NCI-H526 (cell line): Measurements from ENCODE around the gene BOLA2B.
"Not testable (repeated sequence)": the region's sequence is repeated elsewhere in the genome, so short reads cannot be mapped to it uniquely, and the experiment has no call there.

Experiments
- DNase-seq, 2 experiments: peaks; one replicate each; lab custom pipeline; 2025; lab: John Stamatoyannopoulos, UW

BOLA2B gene

GRCh38 chr16:30184096-30184890 is 9.2 kb downstream of the BOLA2B start:
- peak in 1 of 2 experiments; percentile 45 for DNase-seq

GRCh38 chr16:30183233-30184095 is 10.0 kb downstream of the BOLA2B start, which contains the start of gene CORO1A:
TSS of gene CORO1A (plus strand) at chr16:30183602. CDS start at chr16:30185210, 1,608 bp downstream.
- DNase-seq = peak in 1 of 2 experiments; percentile 88

- no peak for DNase-seq
Observed at GRCh38 chr16:30180741-30181140, 12.7 kb downstream of the BOLA2B start.

- DNase-seq = no peak
Observed at GRCh38 chr16:30179931-30180330, 13.5 kb downstream of the BOLA2B start.

GRCh38 chr16:30179195-30179594 is 14.3 kb downstream of the BOLA2B start:
- DNase-seq = no peak

- not testable (repeated sequence) for DNase-seq
Observed at GRCh38 chr16:30176876-30177275, 16.6 kb downstream of the BOLA2B start.

- DNase-seq = no peak
Observed at GRCh38 chr16:30173054-30173453, 20.4 kb downstream of the BOLA2B start.

GRCh38 chr16:30170145-30170544 is 23.3 kb downstream of the BOLA2B start:
- not testable (repeated sequence) for DNase-seq

- DNase-seq = not testable (repeated sequence)
Observed at GRCh38 chr16:30169416-30169815, 24.1 kb downstream of the BOLA2B start.

GRCh38 chr16:30168746-30169145 is 24.7 kb downstream of the BOLA2B start:
- not testable (repeated sequence) for DNase-seq

- DNase-seq = no peak
Observed at GRCh38 chr16:30166202-30166902, 27.1 kb downstream of the BOLA2B start.

GRCh38 chr16:30163538-30163937 is 29.9 kb downstream of the BOLA2B start:
- no peak for DNase-seq

- DNase-seq = no peak
Observed at GRCh38 chr16:30157214-30157613, 36.3 kb downstream of the BOLA2B start.

GRCh38 chr16:30155188-30155587 is 38.3 kb downstream of the BOLA2B start:
- no peak for DNase-seq

- DNase-seq = no peak
Observed at GRCh38 chr16:30152517-30152916, 40.9 kb downstream of the BOLA2B start.

GRCh38 chr16:30151091-30151490 is 42.4 kb downstream of the BOLA2B start:
- peak; percentile 25 to 57 for DNase-seq

GRCh38 chr16:30149250-30149930 is 44.1 kb downstream of the BOLA2B start:
- DNase-seq = no peak

GRCh38 chr16:30147843-30148510 is 45.5 kb downstream of the BOLA2B start:
- no peak for DNase-seq

GRCh38 chr16:30145657-30146056 is 47.8 kb downstream of the BOLA2B start:
- no peak for DNase-seq

- DNase-seq = no peak
Observed at GRCh38 chr16:30144917-30145316, 48.5 kb downstream of the BOLA2B start.

GRCh38 chr16:30144017-30144416 is 49.4 kb downstream of the BOLA2B start:
- no peak for DNase-seq
